ENCODE results near the gene XPC.

DNA sequence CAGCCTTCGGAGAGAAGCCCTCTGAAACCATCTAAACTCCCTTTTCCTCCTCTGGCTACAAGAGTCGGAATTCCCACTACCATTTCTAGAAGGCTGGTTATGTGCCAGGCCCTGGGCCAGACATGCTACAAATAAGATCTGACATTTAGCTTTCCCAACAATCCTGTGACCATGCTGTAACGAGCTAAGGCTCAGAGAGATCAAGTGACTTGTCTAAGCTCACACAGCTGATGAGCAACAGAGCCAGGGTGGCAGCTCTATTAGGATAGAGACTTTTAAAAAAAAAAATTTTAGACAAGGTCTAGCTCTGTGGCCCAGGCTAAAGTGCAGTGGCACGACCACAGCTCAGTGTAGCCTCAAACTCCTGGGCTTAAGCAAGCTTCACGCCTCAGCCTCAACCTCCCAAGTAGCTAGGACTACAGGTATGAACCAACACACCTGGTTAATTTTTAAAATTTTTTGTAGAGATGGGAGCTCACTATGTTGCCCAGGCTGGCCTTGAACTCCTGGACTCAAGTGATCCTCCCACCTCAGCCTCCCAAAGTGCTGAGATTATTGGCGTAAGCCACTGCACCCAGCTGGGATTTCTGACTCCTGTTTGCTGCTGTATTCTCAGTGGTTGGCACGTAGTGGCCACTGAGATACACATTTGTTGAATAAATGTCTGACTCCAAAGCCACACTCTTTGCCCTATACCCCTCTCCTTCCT lies 34.8 kb upstream of the XPC start:
- TF ChIP-seq, protein P1, sequence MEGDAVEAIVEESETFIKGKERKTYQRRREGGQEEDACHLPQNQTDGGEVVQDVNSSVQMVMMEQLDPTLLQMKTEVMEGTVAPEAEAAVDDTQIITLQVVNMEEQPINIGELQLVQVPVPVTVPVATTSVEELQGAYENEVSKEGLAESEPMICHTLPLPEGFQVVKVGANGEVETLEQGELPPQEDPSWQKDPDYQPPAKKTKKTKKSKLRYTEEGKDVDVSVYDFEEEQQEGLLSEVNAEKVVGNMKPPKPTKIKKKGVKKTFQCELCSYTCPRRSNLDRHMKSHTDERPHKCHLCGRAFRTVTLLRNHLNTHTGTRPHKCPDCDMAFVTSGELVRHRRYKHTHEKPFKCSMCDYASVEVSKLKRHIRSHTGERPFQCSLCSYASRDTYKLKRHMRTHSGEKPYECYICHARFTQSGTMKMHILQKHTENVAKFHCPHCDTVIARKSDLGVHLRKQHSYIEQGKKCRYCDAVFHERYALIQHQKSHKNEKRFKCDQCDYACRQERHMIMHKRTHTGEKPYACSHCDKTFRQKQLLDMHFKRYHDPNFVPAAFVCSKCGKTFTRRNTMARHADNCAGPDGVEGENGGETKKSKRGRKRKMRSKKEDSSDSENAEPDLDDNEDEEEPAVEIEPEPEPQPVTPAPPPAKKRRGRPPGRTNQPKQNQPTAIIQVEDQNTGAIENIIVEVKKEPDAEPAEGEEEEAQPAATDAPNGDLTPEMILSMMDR (IDR thresholded peaks at IDR 0.05; ENCODE audit: low read depth, low read length, missing input control) = no peak
- TF ChIP-seq RAD21 (IDR thresholded peaks at IDR 0.05) (no peak), YY1 (IDR thresholded peaks at IDR 0.05) (no peak), TAF1 (conservative IDR thresholded peaks at IDR 0.05) (no peak), HNF4A (conservative IDR thresholded peaks at IDR 0.05) (no peak), SP1 (IDR thresholded peaks at IDR 0.05) (no peak), EGR1 (IDR thresholded peaks at IDR 0.05; ENCODE audit: low read depth in 2 of 2) (no peak), GABPA (IDR thresholded peaks at IDR 0.05 in 1 of 2, conservative IDR thresholded peaks at IDR 0.05 in 1 of 2) (no peak), JUND (IDR thresholded peaks at IDR 0.05) (no peak)
- TF ChIP-seq, protein P2, sequence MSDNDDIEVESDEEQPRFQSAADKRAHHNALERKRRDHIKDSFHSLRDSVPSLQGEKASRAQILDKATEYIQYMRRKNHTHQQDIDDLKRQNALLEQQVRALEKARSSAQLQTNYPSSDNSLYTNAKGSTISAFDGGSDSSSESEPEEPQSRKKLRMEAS (IDR thresholded peaks at IDR 0.05) = no peak
- TF ChIP-seq, protein P3, sequence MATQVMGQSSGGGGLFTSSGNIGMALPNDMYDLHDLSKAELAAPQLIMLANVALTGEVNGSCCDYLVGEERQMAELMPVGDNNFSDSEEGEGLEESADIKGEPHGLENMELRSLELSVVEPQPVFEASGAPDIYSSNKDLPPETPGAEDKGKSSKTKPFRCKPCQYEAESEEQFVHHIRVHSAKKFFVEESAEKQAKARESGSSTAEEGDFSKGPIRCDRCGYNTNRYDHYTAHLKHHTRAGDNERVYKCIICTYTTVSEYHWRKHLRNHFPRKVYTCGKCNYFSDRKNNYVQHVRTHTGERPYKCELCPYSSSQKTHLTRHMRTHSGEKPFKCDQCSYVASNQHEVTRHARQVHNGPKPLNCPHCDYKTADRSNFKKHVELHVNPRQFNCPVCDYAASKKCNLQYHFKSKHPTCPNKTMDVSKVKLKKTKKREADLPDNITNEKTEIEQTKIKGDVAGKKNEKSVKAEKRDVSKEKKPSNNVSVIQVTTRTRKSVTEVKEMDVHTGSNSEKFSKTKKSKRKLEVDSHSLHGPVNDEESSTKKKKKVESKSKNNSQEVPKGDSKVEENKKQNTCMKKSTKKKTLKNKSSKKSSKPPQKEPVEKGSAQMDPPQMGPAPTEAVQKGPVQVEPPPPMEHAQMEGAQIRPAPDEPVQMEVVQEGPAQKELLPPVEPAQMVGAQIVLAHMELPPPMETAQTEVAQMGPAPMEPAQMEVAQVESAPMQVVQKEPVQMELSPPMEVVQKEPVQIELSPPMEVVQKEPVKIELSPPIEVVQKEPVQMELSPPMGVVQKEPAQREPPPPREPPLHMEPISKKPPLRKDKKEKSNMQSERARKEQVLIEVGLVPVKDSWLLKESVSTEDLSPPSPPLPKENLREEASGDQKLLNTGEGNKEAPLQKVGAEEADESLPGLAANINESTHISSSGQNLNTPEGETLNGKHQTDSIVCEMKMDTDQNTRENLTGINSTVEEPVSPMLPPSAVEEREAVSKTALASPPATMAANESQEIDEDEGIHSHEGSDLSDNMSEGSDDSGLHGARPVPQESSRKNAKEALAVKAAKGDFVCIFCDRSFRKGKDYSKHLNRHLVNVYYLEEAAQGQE (IDR thresholded peaks at IDR 0.05) = no peak
- TF ChIP-seq, protein P4, sequence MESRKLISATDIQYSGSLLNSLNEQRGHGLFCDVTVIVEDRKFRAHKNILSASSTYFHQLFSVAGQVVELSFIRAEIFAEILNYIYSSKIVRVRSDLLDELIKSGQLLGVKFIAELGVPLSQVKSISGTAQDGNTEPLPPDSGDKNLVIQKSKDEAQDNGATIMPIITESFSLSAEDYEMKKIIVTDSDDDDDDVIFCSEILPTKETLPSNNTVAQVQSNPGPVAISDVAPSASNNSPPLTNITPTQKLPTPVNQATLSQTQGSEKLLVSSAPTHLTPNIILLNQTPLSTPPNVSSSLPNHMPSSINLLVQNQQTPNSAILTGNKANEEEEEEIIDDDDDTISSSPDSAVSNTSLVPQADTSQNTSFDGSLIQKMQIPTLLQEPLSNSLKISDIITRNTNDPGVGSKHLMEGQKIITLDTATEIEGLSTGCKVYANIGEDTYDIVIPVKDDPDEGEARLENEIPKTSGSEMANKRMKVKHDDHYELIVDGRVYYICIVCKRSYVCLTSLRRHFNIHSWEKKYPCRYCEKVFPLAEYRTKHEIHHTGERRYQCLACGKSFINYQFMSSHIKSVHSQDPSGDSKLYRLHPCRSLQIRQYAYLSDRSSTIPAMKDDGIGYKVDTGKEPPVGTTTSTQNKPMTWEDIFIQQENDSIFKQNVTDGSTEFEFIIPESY (IDR thresholded peaks at IDR 0.05) = no peak
